Smooth muscle cell (in vitro differentiated cells): ENCODE data around the gene ZBTB5. TPM values are rescaled to one million over a fixed set of nuclear protein-coding genes. Genes with fewer than 3 reads are reported as not detected.
A peak's percentile ranks its signal among the peaks of the same experiment; 100 is the strongest.

ENCODE experiments used
- DNase-seq: peaks from one replicate; lab custom pipeline; 2025; ENCODE audit not compliant: unreplicated experiment; lab: John Stamatoyannopoulos, UW
- H2AFZ ChIP-seq: fragments of 200-600 bp; sonication (generic); 2 replicates; pipeline ENCODE4 v1.6.0; 2016; ENCODE audit warnings: antibody characterized with exemption, low read depth, mild to moderate bottlenecking
- H3F3A ChIP-seq: fragments of 200-600 bp; sonication (generic); 2 replicates; pipeline ENCODE4 v1.6.0; 2017; ENCODE audit warnings: antibody characterized with exemption, low read depth
- H3K27ac ChIP-seq: fragments of 200-600 bp; sonication (generic); 2 replicates; pipeline ENCODE4 v1.5.1; 2016; ENCODE audit warnings: low read depth, mild to moderate bottlenecking
- H3K27me3 ChIP-seq: fragments of 200-600 bp; sonication (generic); 2 replicates; pipeline ENCODE4 v1.6.1; 2016; ENCODE audit warnings: low read depth, mild to moderate bottlenecking
- H3K36me3 ChIP-seq: fragments of 200-600 bp; sonication (generic); 2 replicates; pipeline ENCODE4 v1.5.1; 2016; ENCODE audit warnings: low read depth
- H3K4me1 ChIP-seq: fragments of 200-600 bp; sonication (generic); 2 replicates; pipeline ENCODE4 v1.5.1; 2016; ENCODE audit warnings: low read depth
- H3K4me2 ChIP-seq: fragments of 200-600 bp; sonication (generic); 2 replicates; pipeline ENCODE4 v1.6.0; 2016; ENCODE audit warnings: mild to moderate bottlenecking
- H3K4me3 ChIP-seq: fragments of 200-600 bp; sonication (generic); 2 replicates; pipeline ENCODE4 v1.5.1; 2016; ENCODE audit warnings: mild to moderate bottlenecking
- H3K79me2 ChIP-seq: fragments of 200-600 bp; sonication (generic); 2 replicates; pipeline ENCODE4 v1.6.0; 2016; ENCODE audit warnings: low read depth, mild to moderate bottlenecking
- H3K9ac ChIP-seq: fragments of 200-600 bp; sonication (generic); 2 replicates; pipeline ENCODE4 v1.6.0; 2016; ENCODE audit warnings: low read depth
- H3K9me3 ChIP-seq: fragments of 200-600 bp; sonication (generic); replicated peaks from 2 replicates; pipeline ENCODE4 v1.5.1; 2016; ENCODE audit warnings: low read depth
- H4K20me1 ChIP-seq: fragments of 200-600 bp; sonication (generic); 2 replicates; pipeline ENCODE4 v1.6.0; 2016; ENCODE audit warnings: low read depth
- CTCF ChIP-seq: fragments of 200-600 bp; sonication (generic); IDR thresholded peaks from 2 replicates; pipeline ENCODE4 v1.5.1; 2017; ENCODE audit warnings: borderline replicate concordance, mild to moderate bottlenecking, antibody characterized with exemption; ENCODE audit not compliant: insufficient read depth, poor library complexity, severe bottlenecking
- WGBS: methylation state at CpG from one replicate; pipeline ENCODE4 v1.1.7; 2016; ENCODE audit warnings: low lambda C conversion rate; 5-methylcytosine and 5-hydroxymethylcytosine counted together
- polyA plus RNA-seq: library from polyadenylated mRNA; unstranded; fragments of >200 nt; fragmentation: Nextera tagmentation; extraction: Ambion mirVana; gene quantifications from 2 replicates; pipeline ENCODE4 v1.2.1, GENCODE V29; 2016
- total RNA-seq: library from RNA; depleted of rRNA; stranded (reverse); fragments of >200 nt; gene quantifications from 2 replicates; pipeline ENCODE4 v1.2.3, GENCODE V29; 2014

ZBTB5 gene
- total and polyA plus RNA-seq, 2 experiments from 2014 or later = 4.3 to 21.8 TPM

GRCh38 chr9:37395663-37396062 lies 69.6 kb downstream of the ZBTB5 start:
- Histone ChIP-seq H3K9ac (no peak overlapping the region), H3K79me2 (no peaks in the 10 kb centered on the region), H3K4me2 (no peak overlapping the region), H2AFZ (no peak overlapping the region), H3K9me3 (no peaks in the 10 kb centered on the region), H3K4me3 (no peak overlapping the region), H3K27ac (no peak overlapping the region), H3K4me1 (no peaks in the 10 kb centered on the region), H3K36me3 (no peaks in the 10 kb centered on the region), H4K20me1 (no peaks in the 10 kb centered on the region), H3F3A (no peaks in the 10 kb centered on the region), H3K27me3 (no peaks in the 10 kb centered on the region)
- WGBS = 87% methylated on average over 8 of the region's 8 CpGs
- TF ChIP-seq CTCF = no peak
- no peak for DNase-seq

DNA sequence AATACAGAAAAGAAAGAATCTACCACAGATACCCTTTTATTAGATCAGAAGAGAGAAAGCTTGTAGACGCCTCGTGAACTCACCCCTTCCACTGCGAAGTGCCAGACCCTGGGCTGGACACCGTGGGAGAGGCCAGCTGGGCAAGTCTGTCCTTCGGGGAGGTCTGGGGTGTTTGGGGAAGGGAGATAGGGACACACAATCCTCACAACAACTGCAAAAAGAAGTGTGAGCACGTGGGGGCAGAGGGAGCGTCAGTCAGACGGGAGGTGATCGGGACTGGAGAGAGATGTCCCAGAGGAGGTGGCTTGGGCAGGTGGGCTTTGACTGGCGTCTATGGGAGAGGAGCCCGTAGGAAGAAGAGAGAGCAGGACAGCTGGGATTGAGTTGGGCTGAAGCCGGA lies 70.0 kb downstream of the ZBTB5 start:
- no peaks in the 10 kb centered on the region for H3K9me3 ChIP-seq
- no peak overlapping the region for H3K9ac ChIP-seq
- H4K20me1 ChIP-seq = no peaks in the 10 kb centered on the region
- no peak overlapping the region for H3K4me3 ChIP-seq
- no peak for DNase-seq
- TF ChIP-seq CTCF = no peak
- H2AFZ ChIP-seq = no peak overlapping the region
- no peaks in the 10 kb centered on the region for H3K27me3 ChIP-seq
- H3F3A ChIP-seq = no peaks in the 10 kb centered on the region
- no peaks in the 10 kb centered on the region for H3K36me3 ChIP-seq
- no peak overlapping the region for H3K4me2 ChIP-seq
- H3K27ac ChIP-seq = no peak overlapping the region
- H3K4me1 ChIP-seq = no peaks in the 10 kb centered on the region
- WGBS = 81% methylated on average over 11 of the region's 12 CpGs
- no peaks in the 10 kb centered on the region for H3K79me2 ChIP-seq

- Histone ChIP-seq H3K27ac (no peak overlapping the region), H3K4me1 (no peaks in the 10 kb centered on the region), H3K4me2 (no peak overlapping the region), H3K4me3 (no peak overlapping the region), H3K9ac (no peak overlapping the region), H4K20me1 (no peaks in the 10 kb centered on the region), H3K27me3 (no peaks in the 10 kb centered on the region), H3F3A (no peaks in the 10 kb centered on the region), H3K9me3 (no peaks in the 10 kb centered on the region), H2AFZ (no peak overlapping the region), H3K79me2 (no peaks in the 10 kb centered on the region), H3K36me3 (no peaks in the 10 kb centered on the region)
- WGBS = 82% methylated on average over 7 of the region's 8 CpGs
- no peak for DNase-seq
- TF ChIP-seq CTCF = no peak
Measured at GRCh38 chr9:37392272-37392671, 73.0 kb downstream of the ZBTB5 start.

DNA sequence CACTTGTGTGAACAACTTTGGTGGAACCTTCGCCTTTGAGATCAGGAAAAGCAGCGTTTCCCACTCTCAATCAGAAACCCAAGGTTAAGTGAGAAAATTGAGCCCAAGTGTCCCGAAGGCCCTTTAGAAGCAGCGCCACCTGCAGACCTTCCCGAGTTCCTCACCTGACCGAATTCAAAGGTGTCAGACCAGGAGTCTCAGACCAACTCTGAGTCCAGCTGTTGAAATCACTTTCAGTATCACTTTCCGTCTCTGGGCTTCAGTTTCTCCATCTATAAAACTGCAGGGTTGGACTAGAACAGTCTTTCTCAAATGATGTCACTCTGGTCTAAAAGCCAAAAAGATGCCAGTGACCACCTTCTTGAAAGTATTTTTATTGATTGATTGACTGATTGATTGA lies 74.5 kb downstream of the ZBTB5 start:
- Histone ChIP-seq H3K36me3 (no peaks in the 10 kb centered on the region), H3F3A (no peaks in the 10 kb centered on the region), H3K4me2 (no peak overlapping the region), H3K9me3 (no peaks in the 10 kb centered on the region), H2AFZ (no peak overlapping the region), H3K4me3 (no peak overlapping the region), H3K79me2 (no peaks in the 10 kb centered on the region), H3K4me1 (no peaks in the 10 kb centered on the region), H3K27me3 (no peaks in the 10 kb centered on the region), H3K27ac (no peak overlapping the region), H4K20me1 (no peaks in the 10 kb centered on the region), H3K9ac (no peak overlapping the region)
- DNase-seq = no peak
- 27% methylated on average over 7 of the region's 7 CpGs for WGBS
- peak; percentile 23 for TF ChIP-seq CTCF
